Testis (tissue), 2 donors: Measurements from ENCODE around the gene SPATA31A7.
"Not testable (repeated sequence)": the region's sequence is repeated elsewhere in the genome, so short reads cannot be mapped to it uniquely, and the experiment has no call there.

ENCODE experiments used
- CTCF ChIP-seq, 3 experiments: fragments of 450-650 bp in 2 of 3; fragments of 200-600 bp in 1 of 3; sonication (generic) in 1 of 3; IDR thresholded peaks; one replicate each; pipeline ENCODE4 v1.5.1; 2016 to 2019; ENCODE audit warnings: antibody characterized with exemption in 3 of 3, mild to moderate bottlenecking in 2 of 3, moderate library complexity in 1 of 3
- POLR2A ChIP-seq: fragments of 450-650 bp; IDR thresholded peaks from one replicate; pipeline ENCODE4 v1.6.1; 2017; ENCODE audit warnings: antibody characterized with exemption, mild to moderate bottlenecking, moderate library complexity

- not testable (repeated sequence) for TF ChIP-seq CTCF (IDR thresholded peaks at IDR 0.05); POLR2A
Observed at GRCh38 chr9:61226438-61226837, 36.6 kb downstream of the SPATA31A7 start.
